ENCODE data around the gene PYGM. TPM values are rescaled to one million over a fixed set of nuclear protein-coding genes. Genes with fewer than 3 reads are reported as not detected.

The PYGM gene
- total RNA-seq, 1 experiment from 2014 or later = 1.7 TPM

DNA sequence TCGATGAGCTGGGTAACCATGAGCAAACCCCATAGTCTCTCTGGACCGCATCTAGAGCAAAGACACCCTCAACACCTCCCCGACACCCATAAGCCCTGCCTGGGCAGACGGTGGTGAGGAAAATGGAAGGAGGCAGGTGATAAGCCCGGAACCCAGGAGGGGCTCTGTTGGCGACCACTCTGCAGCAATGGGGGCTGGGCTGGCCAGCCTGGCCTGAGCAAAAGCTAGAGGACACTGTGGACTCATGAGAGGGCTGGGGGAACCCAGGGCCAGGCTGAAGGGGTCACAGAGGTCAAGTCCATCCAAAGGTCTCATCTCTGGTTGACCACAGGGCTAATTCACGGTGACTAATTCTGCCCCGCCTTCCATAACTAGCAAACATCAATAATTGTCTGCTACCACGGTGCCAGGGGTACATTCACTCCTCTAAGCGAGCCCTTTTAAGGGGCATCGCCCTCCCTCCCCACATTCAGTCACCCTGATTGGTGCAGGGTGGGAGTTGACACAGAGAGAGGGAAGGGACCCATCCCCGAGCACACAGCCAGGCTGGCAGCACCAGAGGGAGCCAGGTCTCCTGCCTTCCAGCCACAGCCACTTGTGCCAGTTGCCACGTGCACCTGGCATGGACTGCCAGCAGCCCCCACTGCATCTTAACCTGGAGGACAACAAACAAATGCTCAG, 4.0 kb downstream of the PYGM start:
- H3K79me2 ChIP-seq (ENCODE audit: insufficient read depth, low read length) = no peaks in the 10 kb centered on the region
- H3K27me3 ChIP-seq (ENCODE audit: insufficient read depth, low read length) = no peaks in the 10 kb centered on the region
- CTCF ChIA-PET = no interaction called here
- H2AFZ ChIP-seq (ENCODE audit: low read depth, low read length, poor library complexity, severe bottlenecking) = no peak overlapping the region
- H3K4me3 ChIP-seq (replicated peaks in 1 of 2; ENCODE audit: low read depth in 1 of 2, low read length in 2 of 2) = no peak overlapping the region
- no peak overlapping the region for H3K4me2 ChIP-seq (ENCODE audit: low read length)
- no peak overlapping the region for H3K9ac ChIP-seq (ENCODE audit: low read length)
- no peaks in the 10 kb centered on the region for H3K9me3 ChIP-seq (ENCODE audit: control insufficient read depth in 1 of 2, insufficient read depth in 1 of 2, low read depth in 1 of 2, low read length in 2 of 2)
- POLR2A ChIA-PET = no interaction called here
- TF ChIP-seq RAD21 (IDR thresholded peaks at IDR 0.05; ENCODE audit: low read depth) (no peak), YY1 (IDR thresholded peaks at IDR 0.05; ENCODE audit: extremely low read depth, insufficient replicate concordance, low read depth, low read length) (no peak), CEBPB (IDR thresholded peaks at IDR 0.05; ENCODE audit: low read depth) (no peak), SIN3A (IDR thresholded peaks at IDR 0.05; ENCODE audit: low read depth) (no peak), ATF3 (IDR thresholded peaks at IDR 0.05) (no peak), TCF7L2 (IDR thresholded peaks at IDR 0.05; ENCODE audit: borderline replicate concordance, extremely low read depth, insufficient read depth, insufficient read length) (no peak), EGR1 (IDR thresholded peaks at IDR 0.05; ENCODE audit: low read depth) (no peak), ZNF274 (IDR thresholded peaks at IDR 0.05; ENCODE audit: low read depth, low read length) (no peak), FOSL1 (IDR thresholded peaks at IDR 0.05; ENCODE audit: low read depth) (no peak)
- TF ChIP-seq, protein P1, sequence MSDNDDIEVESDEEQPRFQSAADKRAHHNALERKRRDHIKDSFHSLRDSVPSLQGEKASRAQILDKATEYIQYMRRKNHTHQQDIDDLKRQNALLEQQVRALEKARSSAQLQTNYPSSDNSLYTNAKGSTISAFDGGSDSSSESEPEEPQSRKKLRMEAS (IDR thresholded peaks at IDR 0.05) = no peak
- TF ChIP-seq, protein P2, sequence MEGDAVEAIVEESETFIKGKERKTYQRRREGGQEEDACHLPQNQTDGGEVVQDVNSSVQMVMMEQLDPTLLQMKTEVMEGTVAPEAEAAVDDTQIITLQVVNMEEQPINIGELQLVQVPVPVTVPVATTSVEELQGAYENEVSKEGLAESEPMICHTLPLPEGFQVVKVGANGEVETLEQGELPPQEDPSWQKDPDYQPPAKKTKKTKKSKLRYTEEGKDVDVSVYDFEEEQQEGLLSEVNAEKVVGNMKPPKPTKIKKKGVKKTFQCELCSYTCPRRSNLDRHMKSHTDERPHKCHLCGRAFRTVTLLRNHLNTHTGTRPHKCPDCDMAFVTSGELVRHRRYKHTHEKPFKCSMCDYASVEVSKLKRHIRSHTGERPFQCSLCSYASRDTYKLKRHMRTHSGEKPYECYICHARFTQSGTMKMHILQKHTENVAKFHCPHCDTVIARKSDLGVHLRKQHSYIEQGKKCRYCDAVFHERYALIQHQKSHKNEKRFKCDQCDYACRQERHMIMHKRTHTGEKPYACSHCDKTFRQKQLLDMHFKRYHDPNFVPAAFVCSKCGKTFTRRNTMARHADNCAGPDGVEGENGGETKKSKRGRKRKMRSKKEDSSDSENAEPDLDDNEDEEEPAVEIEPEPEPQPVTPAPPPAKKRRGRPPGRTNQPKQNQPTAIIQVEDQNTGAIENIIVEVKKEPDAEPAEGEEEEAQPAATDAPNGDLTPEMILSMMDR (IDR thresholded peaks at IDR 0.05 in 2 of 3, conservative IDR thresholded peaks at IDR 0.05 in 1 of 3; ENCODE audit: borderline replicate concordance in 1 of 3, insufficient read depth in 1 of 3, low read depth in 2 of 3, low read length in 2 of 3) = no peak
- peaks cover 0 to 6% of the 10 kb centered on the region in 2 experiments; a peak in 1 of 4 replicates for H3K4me1 ChIP-seq (ENCODE audit: control insufficient read depth in 1 of 2, insufficient read depth in 2 of 2, low read length in 2 of 2)
- H3K27ac ChIP-seq (ENCODE audit: low read depth, low read length) = no peak overlapping the region
- no peaks in the 10 kb centered on the region for H3K9me2 ChIP-seq (ENCODE audit: insufficient read depth)
- RAD21 ChIA-PET (ENCODE audit: low non-redundant PET in 1 of 2, low total read pairs in 2 of 2, uncharacterized antibody in 2 of 2, unreplicated experiment in 2 of 2) = no interaction called here
- no peak for ATAC-seq
- H4K20me1 ChIP-seq (ENCODE audit: insufficient read depth) = no peaks in the 10 kb centered on the region
- intact Hi-C loops (cut with micrococcal nuclease) = no loop called here
- no TSS peak for BruUV-seq (replicated peaks)
- DNase-seq (ENCODE audit: low read depth, low spot score) = no peak
- no peaks in the 10 kb centered on the region for H3K36me3 ChIP-seq (ENCODE audit: control insufficient read depth in 1 of 2, insufficient read depth in 2 of 2, low read length in 2 of 2)

Data from HCT116 (cell line).